ENCODE data around the gene FCRL6. TPM values are rescaled to one million over a fixed set of nuclear protein-coding genes. Genes with fewer than 3 reads are reported as not detected.
A peak's percentile ranks its signal among the peaks of the same experiment; 100 is the strongest.

The FCRL6 gene
- total RNA-seq, 2 donors from 2014 or later, result 0.24 TPM; not detected in 1

- Histone ChIP-seq H3K4me1 (no peaks in the 10 kb centered on the region), H3K9me3 (no peaks in the 10 kb centered on the region), H3K4me3 (no peak overlapping the region), H3K27ac (no peak overlapping the region), H3K36me3 (no peaks in the 10 kb centered on the region), H3K27me3 (no peaks in the 10 kb centered on the region)
- DNase-seq (ENCODE audit: low spot score), result no peak
- TF ChIP-seq CTCF (IDR thresholded peaks at IDR 0.05), result no peak
Observed at GRCh38 chr1:159847231-159847630, 45.1 kb downstream of the FCRL6 start.

- DNase-seq (ENCODE audit: low spot score), result no peak
- Histone ChIP-seq H3K4me1 (peaks cover 0 to 4% of the 10 kb centered on the region in 2 donors), H3K27ac (no peak overlapping the region), H3K27me3 (no peaks in the 10 kb centered on the region), H3K4me3 (no peak overlapping the region), H3K36me3 (no peaks in the 10 kb centered on the region), H3K9me3 (no peaks in the 10 kb centered on the region)
- TF ChIP-seq CTCF (IDR thresholded peaks at IDR 0.05), result no peak
Observed at GRCh38 chr1:159848326-159848725, 46.2 kb downstream of the FCRL6 start.

GRCh38 chr1:159849626-159850366 lies 47.6 kb downstream of the FCRL6 start:
- no peaks in the 10 kb centered on the region for H3K9me3 ChIP-seq
- H3K4me3 ChIP-seq, result no peak overlapping the region
- H3K4me1 ChIP-seq, result peaks cover 0 to 11% of the 10 kb centered on the region in 2 donors
- H3K36me3 ChIP-seq, result no peaks in the 10 kb centered on the region
- no peak overlapping the region for H3K27ac ChIP-seq
- H3K27me3 ChIP-seq, result no peaks in the 10 kb centered on the region
- no peak for TF ChIP-seq CTCF (IDR thresholded peaks at IDR 0.05)
- no peak for DNase-seq (ENCODE audit: low spot score)

GRCh38 chr1:159851407-159851806 lies 49.2 kb downstream of the FCRL6 start:
- Histone ChIP-seq H3K4me3 (no peak overlapping the region), H3K27me3 (no peaks in the 10 kb centered on the region), H3K36me3 (no peaks in the 10 kb centered on the region), H3K9me3 (no peaks in the 10 kb centered on the region), H3K27ac (no peak overlapping the region), H3K4me1 (peaks cover 0 to 20% of the 10 kb centered on the region in 2 donors)
- no peak for TF ChIP-seq CTCF (IDR thresholded peaks at IDR 0.05)
- no peak for DNase-seq (ENCODE audit: low spot score)

GRCh38 chr1:159853417-159854115 lies 51.4 kb downstream of the FCRL6 start:
- Histone ChIP-seq H3K27me3 (no peaks in the 10 kb centered on the region), H3K27ac (peak overlapping the region; percentile 98 to 99), H3K9me3 (no peaks in the 10 kb centered on the region), H3K4me3 (peak overlapping the region; percentile 57 to 77), H3K4me1 (peaks cover 0 to 20% of the 10 kb centered on the region in 2 donors), H3K36me3 (no peaks in the 10 kb centered on the region)
- DNase-seq (ENCODE audit: low spot score), result no peak
- TF ChIP-seq CTCF (IDR thresholded peaks at IDR 0.05), result no peak
